Measurements from ENCODE around the gene CACNA1C. TPM values are rescaled to one million over a fixed set of nuclear protein-coding genes. Genes with fewer than 3 reads are reported as not detected.

CACNA1C gene
- total RNA-seq, 1 donor from 2014 or later = 1.6 TPM

GRCh38 chr12:2432856-2433255 is 380.1 kb downstream of the CACNA1C start:
- H3K9me3 Mint-ChIP-seq = peaks cover 13% of the 10 kb centered on the region
- H3K36me3 Mint-ChIP-seq (ENCODE audit: low read depth) = no peaks in the 10 kb centered on the region
- no peaks in the 10 kb centered on the region for H3K4me1 Mint-ChIP-seq
- H3K27ac Mint-ChIP-seq (ENCODE audit: unreplicated experiment) = no peak overlapping the region
- TF ChIP-seq CTCF (conservative IDR thresholded peaks at IDR 0.05) = no peak
- no peak for DNase-seq (ENCODE audit: low read depth, low spot score)
- H3K27me3 Mint-ChIP-seq (ENCODE audit: low read depth) = no peaks in the 10 kb centered on the region
- no peak overlapping the region for H3K4me3 Mint-ChIP-seq

- Mint-ChIP-seq H3K27me3 (ENCODE audit: low read depth) (no peaks in the 10 kb centered on the region), H3K27ac (ENCODE audit: unreplicated experiment) (no peak overlapping the region), H3K4me3 (no peak overlapping the region), H3K4me1 (peaks cover 14% of the 10 kb centered on the region), H3K36me3 (ENCODE audit: low read depth) (no peaks in the 10 kb centered on the region), H3K9me3 (peaks cover 14% of the 10 kb centered on the region)
- DNase-seq (ENCODE audit: low read depth, low spot score) = no peak
- TF ChIP-seq CTCF (conservative IDR thresholded peaks at IDR 0.05) = no peak
Observed at GRCh38 chr12:2435511-2435910, 382.7 kb downstream of the CACNA1C start.

GRCh38 chr12:2439332-2440100 is 386.7 kb downstream of the CACNA1C start:
- peaks cover 24% of the 10 kb centered on the region for H3K4me1 Mint-ChIP-seq
- H3K36me3 Mint-ChIP-seq (ENCODE audit: low read depth) = no peaks in the 10 kb centered on the region
- no peak for TF ChIP-seq CTCF (conservative IDR thresholded peaks at IDR 0.05)
- no peaks in the 10 kb centered on the region for H3K27me3 Mint-ChIP-seq (ENCODE audit: low read depth)
- no peak overlapping the region for H3K4me3 Mint-ChIP-seq
- H3K27ac Mint-ChIP-seq (ENCODE audit: unreplicated experiment) = peak overlapping the region; percentile 47
- no peak for DNase-seq (ENCODE audit: low read depth, low spot score)
- peaks cover 12% of the 10 kb centered on the region for H3K9me3 Mint-ChIP-seq

GRCh38 chr12:2443776-2444175 is 391.0 kb downstream of the CACNA1C start:
- DNase-seq (ENCODE audit: low read depth, low spot score) = no peak
- H3K4me3 Mint-ChIP-seq = no peak overlapping the region
- H3K4me1 Mint-ChIP-seq = peaks cover 24% of the 10 kb centered on the region
- no peak overlapping the region for H3K27ac Mint-ChIP-seq (ENCODE audit: unreplicated experiment)
- TF ChIP-seq CTCF (conservative IDR thresholded peaks at IDR 0.05) = no peak
- no peaks in the 10 kb centered on the region for H3K36me3 Mint-ChIP-seq (ENCODE audit: low read depth)
- H3K27me3 Mint-ChIP-seq (ENCODE audit: low read depth) = no peaks in the 10 kb centered on the region
- no peaks in the 10 kb centered on the region for H3K9me3 Mint-ChIP-seq

- Mint-ChIP-seq H3K27ac (ENCODE audit: unreplicated experiment) (no peak overlapping the region), H3K4me3 (no peak overlapping the region), H3K36me3 (ENCODE audit: low read depth) (no peaks in the 10 kb centered on the region), H3K4me1 (peaks cover 9% of the 10 kb centered on the region), H3K9me3 (no peaks in the 10 kb centered on the region), H3K27me3 (ENCODE audit: low read depth) (no peaks in the 10 kb centered on the region)
- TF ChIP-seq CTCF (conservative IDR thresholded peaks at IDR 0.05) = no peak
- no peak for DNase-seq (ENCODE audit: low read depth, low spot score)
Observed at GRCh38 chr12:2445968-2446367, 393.2 kb downstream of the CACNA1C start.
